HG02938 (cell line): ENCODE data around the gene NR3C2.

Experiments used
- ATAC-seq: cut with Tn5 transposase; IDR thresholded peaks from one replicate; pipeline ENCODE4 v1.9.1; 2021; ENCODE audit warnings: mild to moderate bottlenecking, moderate library complexity; ENCODE audit not compliant: unreplicated experiment

NR3C2 gene

GRCh38 chr4:148081745-148082144 lies 360.5 kb downstream of the NR3C2 start:
- no peak for ATAC-seq

- no peak for ATAC-seq
Measured at GRCh38 chr4:148081267-148081666, 360.9 kb downstream of the NR3C2 start.

- no peak for ATAC-seq
Measured at GRCh38 chr4:148079961-148080360, 362.3 kb downstream of the NR3C2 start.

- ATAC-seq: no peak
Measured at GRCh38 chr4:148078061-148078460, 364.2 kb downstream of the NR3C2 start.

- no peak for ATAC-seq
Measured at GRCh38 chr4:148077581-148077980, 364.6 kb downstream of the NR3C2 start.

- ATAC-seq: no peak
Measured at GRCh38 chr4:148076964-148077363, 365.2 kb downstream of the NR3C2 start.

- ATAC-seq: no peak
Measured at GRCh38 chr4:148075438-148075837, 366.8 kb downstream of the NR3C2 start.

- no peak for ATAC-seq
Measured at GRCh38 chr4:148074462-148074861, 367.8 kb downstream of the NR3C2 start.

- ATAC-seq: no peak
Measured at GRCh38 chr4:148073349-148073748, 368.9 kb downstream of the NR3C2 start.

GRCh38 chr4:148072789-148073188 lies 369.4 kb downstream of the NR3C2 start:
- no peak for ATAC-seq

- no peak for ATAC-seq
Measured at GRCh38 chr4:148071009-148071408, 371.2 kb downstream of the NR3C2 start.

- ATAC-seq: no peak
Measured at GRCh38 chr4:148069895-148070178, 372.4 kb downstream of the NR3C2 start.

- ATAC-seq: no peak
Measured at GRCh38 chr4:148069086-148069894, 372.9 kb downstream of the NR3C2 start.

GRCh38 chr4:148068065-148068911 lies 373.9 kb downstream of the NR3C2 start:
- ATAC-seq: no peak

- ATAC-seq: no peak
Measured at GRCh38 chr4:148067301-148067916, 374.8 kb downstream of the NR3C2 start.

GRCh38 chr4:148065075-148065474 lies 377.1 kb downstream of the NR3C2 start:
- no peak for ATAC-seq

- no peak for ATAC-seq
Measured at GRCh38 chr4:148064451-148064850, 377.8 kb downstream of the NR3C2 start.

GRCh38 chr4:148062301-148062950 lies 379.8 kb downstream of the NR3C2 start:
- no peak for ATAC-seq

GRCh38 chr4:148061795-148062194 lies 380.4 kb downstream of the NR3C2 start:
- ATAC-seq: no peak

- no peak for ATAC-seq
Measured at GRCh38 chr4:148061141-148061481, 381.1 kb downstream of the NR3C2 start.
